Measurements from ENCODE around the gene DYNC2LI1. TPM values are rescaled to one million over a fixed set of nuclear protein-coding genes. Genes with fewer than 3 reads are reported as not detected.

The DYNC2LI1 gene
- total RNA-seq, 1 donor from 2014 or later: 10.7 TPM

GRCh38 chr2:43852196-43852730, 78.4 kb downstream of the DYNC2LI1 start:
- H3K27ac Mint-ChIP-seq (ENCODE audit: unreplicated experiment): no peak overlapping the region

GRCh38 chr2:43853141-43854081, 79.6 kb downstream of the DYNC2LI1 start:
- DNase-seq (ENCODE audit: low spot score): no peak
- Mint-ChIP-seq H3K9me3 (ENCODE audit: unreplicated experiment) (no peaks in the 10 kb centered on the region), H3K36me3 (ENCODE audit: low read depth, unreplicated experiment) (no peaks in the 10 kb centered on the region), H3K4me1 (ENCODE audit: unreplicated experiment) (no peaks in the 10 kb centered on the region), H3K4me3 (ENCODE audit: unreplicated experiment) (no peak overlapping the region), H3K27ac (ENCODE audit: unreplicated experiment) (no peak overlapping the region), H3K27me3 (ENCODE audit: unreplicated experiment) (peaks cover 4% of the 10 kb centered on the region)
- no peak for TF ChIP-seq CTCF (IDR thresholded peaks at IDR 0.05; ENCODE audit: unreplicated experiment)

More at GRCh38 chr2:43852196-43852730, 78.4 kb downstream of the DYNC2LI1 start:
- Mint-ChIP-seq H3K9me3 (ENCODE audit: unreplicated experiment) (no peaks in the 10 kb centered on the region), H3K4me1 (ENCODE audit: unreplicated experiment) (no peaks in the 10 kb centered on the region), H3K27me3 (ENCODE audit: unreplicated experiment) (peaks cover 4% of the 10 kb centered on the region), H3K4me3 (ENCODE audit: unreplicated experiment) (no peak overlapping the region), H3K36me3 (ENCODE audit: low read depth, unreplicated experiment) (no peaks in the 10 kb centered on the region)
- no peak for TF ChIP-seq CTCF (IDR thresholded peaks at IDR 0.05; ENCODE audit: unreplicated experiment)
- DNase-seq (ENCODE audit: low spot score): no peak

GRCh38 chr2:43854671-43855070, 80.8 kb downstream of the DYNC2LI1 start:
- no peak for TF ChIP-seq CTCF (IDR thresholded peaks at IDR 0.05; ENCODE audit: unreplicated experiment)
- DNase-seq (ENCODE audit: low spot score): no peak
- Mint-ChIP-seq H3K4me1 (ENCODE audit: unreplicated experiment) (no peaks in the 10 kb centered on the region), H3K4me3 (ENCODE audit: unreplicated experiment) (no peak overlapping the region), H3K36me3 (ENCODE audit: low read depth, unreplicated experiment) (no peaks in the 10 kb centered on the region), H3K9me3 (ENCODE audit: unreplicated experiment) (no peaks in the 10 kb centered on the region), H3K27ac (ENCODE audit: unreplicated experiment) (no peak overlapping the region), H3K27me3 (ENCODE audit: unreplicated experiment) (peaks cover 2% of the 10 kb centered on the region)

- TF ChIP-seq CTCF (IDR thresholded peaks at IDR 0.05; ENCODE audit: unreplicated experiment): no peak
- Mint-ChIP-seq H3K4me1 (ENCODE audit: unreplicated experiment) (no peaks in the 10 kb centered on the region), H3K27me3 (ENCODE audit: unreplicated experiment) (peaks cover 4% of the 10 kb centered on the region)
These were observed 81.5 kb downstream of the DYNC2LI1 start for GRCh38 chr2:43855292-43855691.

More at GRCh38 chr2:43855292-43855691, 81.5 kb downstream of the DYNC2LI1 start:
- Mint-ChIP-seq H3K9me3 (ENCODE audit: unreplicated experiment) (no peaks in the 10 kb centered on the region), H3K27ac (ENCODE audit: unreplicated experiment) (no peak overlapping the region), H3K36me3 (ENCODE audit: low read depth, unreplicated experiment) (no peaks in the 10 kb centered on the region), H3K4me3 (ENCODE audit: unreplicated experiment) (no peak overlapping the region)
- DNase-seq (ENCODE audit: low spot score): no peak

Other genes with a start within 250 kb of the DYNC2LI1 start
- gene THADA, start 178.0 kb upstream of the DYNC2LI1 start, total RNA-seq (ENCODE audit: unreplicated experiment): 19.4 TPM
- gene PLEKHH2, start 136.8 kb upstream of the DYNC2LI1 start, total RNA-seq (ENCODE audit: unreplicated experiment): 1.6 TPM
- gene C1GALT1C1L, start 97.6 kb upstream of the DYNC2LI1 start, total RNA-seq (ENCODE audit: unreplicated experiment): 0.31 TPM
- not detected for gene ABCG5, start 64.8 kb downstream of the DYNC2LI1 start, total RNA-seq (ENCODE audit: unreplicated experiment)
- not detected for gene ABCG8, start 64.9 kb downstream of the DYNC2LI1 start, total RNA-seq (ENCODE audit: unreplicated experiment)
- gene LRPPRC, start 221.9 kb downstream of the DYNC2LI1 start, total RNA-seq (ENCODE audit: unreplicated experiment): 85.8 TPM

All from endothelial cell (in vitro differentiated cells).